Measurements from ENCODE around the gene GSK3A.

DNA sequence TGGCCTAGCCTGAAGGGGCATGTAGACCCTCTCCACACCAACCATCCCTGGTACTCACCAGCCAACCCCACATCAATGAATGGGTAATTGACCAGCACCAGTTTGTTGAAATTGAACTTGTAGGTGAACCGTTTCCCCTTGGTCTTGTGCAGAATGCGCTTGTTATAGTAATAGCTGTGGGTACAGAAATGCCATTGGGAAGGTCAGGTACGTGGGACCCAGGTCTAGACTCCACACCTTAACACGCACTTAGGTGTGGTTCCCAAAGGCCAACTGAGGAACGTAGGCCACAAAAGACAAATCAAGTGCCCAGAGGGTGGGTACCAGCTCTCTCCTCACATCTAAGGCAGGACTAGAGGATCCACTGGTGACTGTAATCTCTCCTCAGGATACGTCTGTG is 7.4 kb upstream of the GSK3A start:
- TF ChIP-seq, protein P1, sequence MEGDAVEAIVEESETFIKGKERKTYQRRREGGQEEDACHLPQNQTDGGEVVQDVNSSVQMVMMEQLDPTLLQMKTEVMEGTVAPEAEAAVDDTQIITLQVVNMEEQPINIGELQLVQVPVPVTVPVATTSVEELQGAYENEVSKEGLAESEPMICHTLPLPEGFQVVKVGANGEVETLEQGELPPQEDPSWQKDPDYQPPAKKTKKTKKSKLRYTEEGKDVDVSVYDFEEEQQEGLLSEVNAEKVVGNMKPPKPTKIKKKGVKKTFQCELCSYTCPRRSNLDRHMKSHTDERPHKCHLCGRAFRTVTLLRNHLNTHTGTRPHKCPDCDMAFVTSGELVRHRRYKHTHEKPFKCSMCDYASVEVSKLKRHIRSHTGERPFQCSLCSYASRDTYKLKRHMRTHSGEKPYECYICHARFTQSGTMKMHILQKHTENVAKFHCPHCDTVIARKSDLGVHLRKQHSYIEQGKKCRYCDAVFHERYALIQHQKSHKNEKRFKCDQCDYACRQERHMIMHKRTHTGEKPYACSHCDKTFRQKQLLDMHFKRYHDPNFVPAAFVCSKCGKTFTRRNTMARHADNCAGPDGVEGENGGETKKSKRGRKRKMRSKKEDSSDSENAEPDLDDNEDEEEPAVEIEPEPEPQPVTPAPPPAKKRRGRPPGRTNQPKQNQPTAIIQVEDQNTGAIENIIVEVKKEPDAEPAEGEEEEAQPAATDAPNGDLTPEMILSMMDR (IDR thresholded peaks at IDR 0.05) = no peak
- no peak for TF ChIP-seq POLR2A (IDR thresholded peaks at IDR 0.05)
